Stimulated activated CD4-positive, alpha-beta T cell treated with anti-CD3 and anti-CD28 coated beads, Interleukin-1b, Interleukin-23, amount 100 ng/mL, for 4 hours (primary cell): Measurements from ENCODE around the gene FJX1.

Experiments
- DNase-seq, 2 donors: peaks; one replicate each; pipeline ENCODE4 v3.0.0-alpha.2; 2020; ENCODE audit warnings: low read depth in 2 of 2

The FJX1 gene

DNA sequence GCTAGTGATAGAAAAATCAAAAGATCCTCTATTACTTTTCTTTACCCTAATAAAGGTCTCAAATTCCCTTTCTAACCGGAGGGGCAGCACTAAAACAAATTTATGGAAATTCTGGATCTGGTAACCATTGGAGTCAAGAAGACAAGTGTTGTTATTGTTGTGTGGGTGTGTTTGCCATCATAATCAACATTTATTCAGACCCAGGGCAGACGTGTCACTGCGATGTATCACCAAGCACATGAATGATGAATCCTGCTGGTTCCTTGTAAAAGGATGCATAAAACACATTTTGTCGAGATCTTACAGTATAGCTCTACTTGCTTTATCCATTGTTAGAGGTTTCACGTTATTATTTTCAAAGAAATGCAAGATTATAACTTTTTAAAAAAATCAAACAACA is 12.1 kb upstream of the FJX1 start:
- DNase-seq = no peak

- no peak for DNase-seq
Observed at GRCh38 chr11:35608502-35608901, 9.8 kb upstream of the FJX1 start.

GRCh38 chr11:35609656-35610055 is 8.6 kb upstream of the FJX1 start:
- DNase-seq = no peak

- DNase-seq = no peak
Observed at GRCh38 chr11:35610631-35611030, 7.6 kb upstream of the FJX1 start.

DNA sequence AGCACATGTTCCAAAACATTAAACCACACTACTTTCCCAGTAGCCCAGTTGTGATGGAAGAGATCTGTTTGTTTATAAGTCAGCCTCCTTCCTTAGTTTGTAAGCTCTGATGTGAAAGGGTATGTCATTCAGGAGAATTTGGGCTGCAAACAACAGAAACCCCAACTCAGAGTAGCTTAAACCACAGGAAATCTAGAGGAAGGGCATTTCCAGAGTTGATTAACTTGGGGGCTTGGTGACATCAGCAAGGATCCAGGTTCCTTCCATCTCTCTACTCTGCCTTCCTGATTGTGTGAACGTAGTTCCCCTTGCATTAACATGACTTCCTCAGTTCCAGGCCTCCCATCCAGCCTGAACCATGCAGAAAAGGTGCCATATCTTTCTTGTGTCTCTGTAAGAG is 6.5 kb upstream of the FJX1 start:
- no peak for DNase-seq

DNA sequence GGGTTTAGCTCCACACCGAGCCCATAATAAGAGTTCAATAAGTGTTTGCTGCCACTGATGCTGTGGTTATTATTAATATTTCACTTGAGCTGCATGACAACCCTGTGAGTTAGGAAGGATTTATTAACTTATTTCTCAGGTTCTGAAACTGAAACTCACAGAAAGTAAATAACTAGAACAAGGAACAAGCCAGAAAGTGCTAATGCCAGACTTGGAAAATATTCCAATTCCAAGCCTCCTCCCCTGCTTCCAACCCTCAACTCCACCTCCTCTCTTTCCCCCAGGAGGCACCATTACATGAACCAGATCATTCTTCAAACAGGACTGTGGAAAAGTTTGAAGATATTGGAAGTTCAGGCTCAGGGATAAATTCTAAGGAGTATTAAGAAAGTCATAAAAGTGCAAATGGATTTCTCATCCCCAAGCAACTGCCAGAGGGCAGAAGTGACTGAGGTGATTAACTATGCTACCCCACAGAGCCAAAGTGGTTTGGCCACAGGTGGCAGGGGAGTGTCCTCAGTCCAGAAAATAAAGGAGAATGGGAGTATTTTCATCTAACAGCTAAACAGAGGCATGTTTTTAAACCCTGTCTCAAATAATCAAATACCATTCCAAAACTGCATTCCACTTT is 3.2 kb upstream of the FJX1 start:
- no peak for DNase-seq

DNA sequence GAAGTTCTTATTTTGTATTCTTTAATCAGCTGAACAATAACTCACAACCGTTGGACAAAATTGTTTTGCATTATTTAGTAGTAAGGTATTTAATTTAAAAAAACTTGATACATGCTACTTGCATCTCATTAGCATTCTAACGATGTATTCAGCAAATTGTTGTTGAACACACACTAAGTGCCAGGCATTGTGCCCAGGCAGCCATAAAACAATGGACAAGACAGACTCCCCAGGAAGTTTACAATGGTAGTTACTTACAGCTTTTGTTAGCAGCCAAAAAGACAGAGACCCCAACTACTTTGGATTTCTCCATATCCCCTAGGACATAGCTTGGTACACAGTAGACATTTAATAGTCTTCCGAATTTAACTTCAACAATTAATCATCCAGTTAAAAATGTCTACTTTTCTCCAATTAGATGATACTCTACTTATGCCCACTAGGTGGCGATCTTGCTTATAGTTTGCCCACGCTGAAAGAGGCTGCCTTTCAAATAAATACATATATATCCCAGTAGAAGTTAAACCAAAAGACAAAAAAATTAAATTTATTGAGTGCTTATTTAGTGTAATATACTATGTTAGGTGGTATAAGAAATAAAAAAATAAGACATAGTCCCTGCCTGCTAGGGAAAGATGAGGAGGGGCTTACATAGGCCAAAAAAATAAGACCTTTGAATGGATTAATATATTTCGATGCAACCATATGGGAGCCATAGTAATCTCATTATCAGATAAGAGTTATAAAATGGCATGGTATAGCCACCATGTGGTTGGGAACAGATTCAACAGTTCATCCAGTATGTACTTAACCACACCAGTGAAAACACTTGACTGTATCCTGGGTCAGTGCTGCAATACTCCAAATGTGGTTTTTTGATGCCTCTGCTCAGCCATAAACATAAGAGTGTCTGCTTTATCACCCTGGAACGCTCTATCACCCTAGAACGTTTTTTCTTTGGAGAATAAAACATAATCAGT is 2.0 kb upstream of the FJX1 start:
- peak in 1 of 2 donors; percentile 16 for DNase-seq

- no peak for DNase-seq
Observed at GRCh38 chr11:35617316-35617686, 959 bp upstream of the FJX1 start.

DNA sequence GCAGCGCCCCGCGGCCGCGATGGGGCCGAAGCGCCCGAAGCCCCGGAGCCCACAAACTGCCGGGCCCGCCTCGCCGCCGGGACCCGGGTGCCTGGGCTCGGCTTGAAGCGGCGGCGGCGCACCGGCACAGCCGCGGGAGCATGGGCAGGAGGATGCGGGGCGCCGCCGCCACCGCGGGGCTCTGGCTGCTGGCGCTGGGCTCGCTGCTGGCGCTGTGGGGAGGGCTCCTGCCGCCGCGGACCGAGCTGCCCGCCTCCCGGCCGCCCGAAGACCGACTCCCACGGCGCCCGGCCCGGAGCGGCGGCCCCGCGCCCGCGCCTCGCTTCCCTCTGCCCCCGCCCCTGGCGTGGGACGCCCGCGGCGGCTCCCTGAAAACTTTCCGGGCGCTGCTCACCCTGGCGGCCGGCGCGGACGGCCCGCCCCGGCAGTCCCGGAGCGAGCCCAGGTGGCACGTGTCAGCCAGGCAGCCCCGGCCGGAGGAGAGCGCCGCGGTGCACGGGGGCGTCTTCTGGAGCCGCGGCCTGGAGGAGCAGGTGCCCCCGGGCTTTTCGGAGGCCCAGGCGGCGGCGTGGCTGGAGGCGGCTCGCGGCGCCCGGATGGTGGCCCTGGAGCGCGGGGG is 346 bp downstream of the FJX1 start:
- peak in 1 of 2 donors; percentile 29 for DNase-seq

DNA sequence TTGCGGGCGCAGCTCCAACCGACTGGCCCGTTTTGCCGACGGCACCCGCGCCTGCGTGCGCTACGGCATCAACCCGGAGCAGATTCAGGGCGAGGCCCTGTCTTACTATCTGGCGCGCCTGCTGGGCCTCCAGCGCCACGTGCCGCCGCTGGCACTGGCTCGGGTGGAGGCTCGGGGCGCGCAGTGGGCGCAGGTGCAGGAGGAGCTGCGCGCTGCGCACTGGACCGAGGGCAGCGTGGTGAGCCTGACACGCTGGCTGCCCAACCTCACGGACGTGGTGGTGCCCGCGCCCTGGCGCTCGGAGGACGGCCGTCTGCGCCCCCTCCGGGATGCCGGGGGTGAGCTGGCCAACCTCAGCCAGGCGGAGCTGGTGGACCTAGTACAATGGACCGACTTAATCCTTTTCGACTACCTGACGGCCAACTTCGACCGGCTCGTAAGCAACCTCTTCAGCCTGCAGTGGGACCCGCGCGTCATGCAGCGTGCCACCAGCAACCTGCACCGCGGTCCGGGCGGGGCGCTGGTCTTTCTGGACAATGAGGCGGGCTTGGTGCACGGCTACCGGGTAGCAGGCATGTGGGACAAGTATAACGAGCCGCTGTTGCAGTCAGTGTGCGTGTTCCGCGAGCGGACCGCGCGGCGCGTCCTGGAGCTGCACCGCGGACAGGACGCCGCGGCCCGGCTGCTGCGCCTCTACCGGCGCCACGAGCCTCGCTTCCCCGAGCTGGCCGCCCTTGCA is 1.0 kb downstream of the FJX1 start:
- peak in 1 of 2 donors; percentile 10 for DNase-seq

GRCh38 chr11:35619855-35620640 is 1.8 kb downstream of the FJX1 start:
- DNase-seq = peak in 1 of 2 donors; percentile 1

DNA sequence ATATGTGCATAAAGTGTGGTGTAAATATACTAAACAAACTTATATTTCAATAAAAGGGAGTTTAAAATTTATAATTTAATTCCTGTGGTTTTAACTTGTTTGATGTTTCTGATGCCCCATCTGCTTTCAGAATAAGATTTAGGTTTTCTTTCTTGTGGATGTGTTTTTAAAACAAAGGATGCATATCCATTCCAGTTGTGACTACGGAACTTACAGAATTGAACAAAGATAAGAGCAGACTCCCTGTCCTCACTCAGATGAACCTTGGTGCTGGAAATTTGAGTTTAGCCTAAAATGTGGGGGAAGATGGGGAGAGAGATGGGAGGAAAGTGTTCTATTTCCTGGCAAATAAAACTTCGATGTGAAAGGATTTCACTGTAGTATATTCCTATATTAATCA is 2.5 kb downstream of the FJX1 start:
- DNase-seq = no peak

DNA sequence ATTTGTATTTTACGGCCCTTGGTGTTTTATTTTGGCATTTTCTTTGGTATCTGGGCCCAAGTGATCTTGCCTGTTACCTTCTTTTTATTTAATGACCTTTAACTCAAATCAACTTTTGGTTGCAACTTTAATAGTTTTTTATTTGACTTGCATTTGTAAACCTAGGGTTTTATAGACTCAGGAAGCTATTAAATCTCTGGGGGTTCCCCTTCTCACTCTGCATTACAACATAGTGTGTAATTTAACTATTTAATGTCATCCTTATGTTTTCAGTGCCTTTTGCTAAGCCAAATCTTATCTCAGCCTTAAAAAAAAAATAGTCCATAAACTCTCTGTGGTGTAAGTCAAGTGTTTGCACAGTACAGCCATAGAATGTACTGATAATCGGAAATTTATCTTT is 3.4 kb downstream of the FJX1 start:
- DNase-seq = no peak

DNA sequence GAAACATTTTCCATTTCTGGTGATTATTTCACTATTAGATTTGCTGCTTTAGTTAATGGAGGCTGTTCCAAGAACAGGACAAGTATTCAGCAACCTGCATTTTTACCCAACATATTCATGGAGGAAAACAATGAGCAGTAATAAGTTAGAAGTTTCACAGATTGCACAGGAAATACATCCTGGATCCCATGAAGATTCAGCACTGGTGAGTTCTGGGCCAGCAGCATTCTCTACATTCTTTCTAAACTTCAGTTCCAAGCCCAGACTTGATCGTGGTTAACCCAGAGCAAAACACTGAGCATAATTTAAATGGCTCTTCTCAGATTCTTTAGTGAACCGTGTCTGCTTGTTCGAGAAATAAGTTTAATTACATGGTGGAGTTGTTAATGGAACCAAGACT is 3.8 kb downstream of the FJX1 start:
- DNase-seq = no peak

DNA sequence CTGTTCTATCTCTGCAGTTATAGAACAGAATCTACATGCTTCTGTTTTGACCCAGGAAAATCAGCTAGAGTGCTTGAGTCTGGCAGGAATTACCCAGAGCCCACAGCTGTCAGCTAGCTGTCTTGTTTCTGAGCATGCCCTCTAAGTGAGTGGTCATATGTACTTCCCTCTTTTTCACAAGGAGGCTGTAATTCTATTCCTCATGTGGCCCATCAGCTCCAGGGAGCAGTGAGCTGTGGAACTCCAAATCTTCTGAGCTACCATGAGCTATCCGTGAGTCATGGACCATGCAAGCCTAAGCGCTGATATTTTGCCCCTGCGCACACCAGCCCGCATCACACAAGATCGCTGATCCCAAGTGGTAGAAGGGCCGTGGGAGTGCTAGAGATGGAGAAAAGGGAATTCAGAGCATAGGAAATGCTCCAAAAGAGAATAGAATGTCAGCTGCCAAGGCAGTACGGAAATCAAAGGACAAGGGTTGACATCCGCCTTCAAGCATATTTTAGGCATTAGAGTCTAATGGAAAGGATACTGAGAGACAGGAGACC is 5.4 kb downstream of the FJX1 start:
- no peak for DNase-seq

GRCh38 chr11:35624316-35624715 is 6.1 kb downstream of the FJX1 start:
- DNase-seq = no peak

DNA sequence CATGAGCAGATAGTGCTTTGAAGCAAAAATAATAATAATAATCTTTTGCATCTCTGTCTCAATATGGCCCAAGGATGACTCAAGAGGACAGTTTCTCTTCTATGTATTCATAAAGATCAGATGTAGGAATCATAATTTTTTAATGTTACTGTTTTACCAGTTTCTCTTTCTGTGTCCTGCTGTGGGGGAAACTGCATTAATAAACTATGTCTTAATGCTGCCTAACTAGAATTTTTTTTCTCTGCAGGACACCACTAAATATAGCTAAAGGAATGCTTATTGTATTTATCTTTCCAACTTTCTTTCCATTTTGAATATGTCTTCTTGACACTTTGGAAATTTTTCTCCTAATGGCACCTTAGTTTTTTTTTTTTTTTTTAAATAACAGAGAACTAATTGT is 6.5 kb downstream of the FJX1 start:
- no peak for DNase-seq

DNA sequence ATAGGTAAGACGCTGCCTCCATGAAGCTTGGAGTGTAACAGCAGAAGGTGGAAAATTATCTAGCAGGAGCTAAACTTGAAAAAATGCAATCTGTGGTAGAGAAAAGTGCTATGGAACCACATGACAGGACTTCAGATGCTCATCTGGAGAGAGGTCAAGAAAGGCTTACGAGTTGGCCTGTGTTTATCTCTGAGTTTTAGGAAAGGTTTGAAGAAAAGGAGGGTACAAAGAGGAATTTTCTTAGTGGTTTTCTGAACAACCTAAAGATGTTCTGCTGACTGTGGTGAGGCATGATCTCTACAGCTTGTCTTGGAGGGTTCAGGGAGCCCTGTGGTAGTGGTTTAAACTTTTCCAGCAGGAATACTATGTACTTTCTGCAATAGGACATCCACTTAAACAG is 8.2 kb downstream of the FJX1 start:
- DNase-seq = no peak

GRCh38 chr11:35629511-35629910 is 11.3 kb downstream of the FJX1 start:
- DNase-seq = no peak

- no peak for DNase-seq
Observed at GRCh38 chr11:35629914-35630313, 11.7 kb downstream of the FJX1 start.

- DNase-seq = no peak
Observed at GRCh38 chr11:35631891-35632290, 13.6 kb downstream of the FJX1 start.
